ENCODE data around the gene ZNF714. TPM values are rescaled to one million over a fixed set of nuclear protein-coding genes. Genes with fewer than 3 reads are reported as not detected.

Gene ZNF714
- total and polyA plus RNA-seq, 9 of the 15 experiments (the other 6 are each of a cell fraction or from before 2014, with no cell fraction given): 16.2 to 40.8 (median 28.9) TPM

DNA sequence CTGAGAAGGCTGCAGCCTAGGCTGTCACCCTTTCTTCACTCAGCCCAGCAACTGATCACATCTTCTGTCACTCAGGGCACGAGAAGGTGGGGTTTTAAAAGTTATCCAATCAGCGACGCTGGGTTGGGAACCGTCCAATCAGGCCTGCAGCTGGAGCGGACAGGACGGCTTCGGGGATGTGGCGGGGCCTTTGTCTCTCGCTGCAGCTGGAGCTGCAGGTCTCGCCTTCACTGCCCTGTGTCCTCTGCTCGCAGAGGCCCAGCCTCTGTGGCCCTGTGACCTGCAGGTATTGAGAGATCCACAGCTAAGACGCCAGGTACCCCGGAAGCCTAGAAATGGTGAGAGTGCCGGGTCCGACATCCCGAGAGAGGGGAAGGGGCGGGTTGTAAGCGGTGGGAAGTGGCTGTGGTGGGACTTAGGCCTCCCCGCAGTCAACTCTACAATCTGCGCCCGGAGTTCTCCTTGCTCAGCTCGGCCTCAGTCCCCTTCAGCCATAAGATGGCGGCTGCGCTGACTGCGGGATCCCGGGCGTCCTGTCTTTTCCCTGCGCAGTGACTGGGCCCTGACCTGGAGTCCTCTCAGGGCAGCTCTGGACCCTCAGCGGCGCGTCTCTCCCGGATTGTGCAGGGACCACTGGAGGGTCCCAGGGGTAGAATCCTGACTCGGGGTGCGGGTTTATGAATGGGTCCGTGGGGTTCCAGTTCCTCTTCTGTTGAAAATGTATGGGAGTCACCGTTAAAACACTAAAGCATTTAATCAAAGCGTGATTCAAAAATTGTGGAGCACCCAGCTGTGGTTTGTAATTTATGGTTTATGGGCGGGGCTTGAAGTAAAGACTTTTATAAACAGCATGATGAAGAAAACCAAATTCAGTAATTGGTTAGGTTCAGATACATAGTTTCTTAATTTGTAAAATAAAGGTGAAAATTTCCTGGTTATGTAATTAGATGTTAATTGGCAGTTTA lies at the start of gene ZNF714 (continued):
- TF ChIP-seq, protein P1, sequence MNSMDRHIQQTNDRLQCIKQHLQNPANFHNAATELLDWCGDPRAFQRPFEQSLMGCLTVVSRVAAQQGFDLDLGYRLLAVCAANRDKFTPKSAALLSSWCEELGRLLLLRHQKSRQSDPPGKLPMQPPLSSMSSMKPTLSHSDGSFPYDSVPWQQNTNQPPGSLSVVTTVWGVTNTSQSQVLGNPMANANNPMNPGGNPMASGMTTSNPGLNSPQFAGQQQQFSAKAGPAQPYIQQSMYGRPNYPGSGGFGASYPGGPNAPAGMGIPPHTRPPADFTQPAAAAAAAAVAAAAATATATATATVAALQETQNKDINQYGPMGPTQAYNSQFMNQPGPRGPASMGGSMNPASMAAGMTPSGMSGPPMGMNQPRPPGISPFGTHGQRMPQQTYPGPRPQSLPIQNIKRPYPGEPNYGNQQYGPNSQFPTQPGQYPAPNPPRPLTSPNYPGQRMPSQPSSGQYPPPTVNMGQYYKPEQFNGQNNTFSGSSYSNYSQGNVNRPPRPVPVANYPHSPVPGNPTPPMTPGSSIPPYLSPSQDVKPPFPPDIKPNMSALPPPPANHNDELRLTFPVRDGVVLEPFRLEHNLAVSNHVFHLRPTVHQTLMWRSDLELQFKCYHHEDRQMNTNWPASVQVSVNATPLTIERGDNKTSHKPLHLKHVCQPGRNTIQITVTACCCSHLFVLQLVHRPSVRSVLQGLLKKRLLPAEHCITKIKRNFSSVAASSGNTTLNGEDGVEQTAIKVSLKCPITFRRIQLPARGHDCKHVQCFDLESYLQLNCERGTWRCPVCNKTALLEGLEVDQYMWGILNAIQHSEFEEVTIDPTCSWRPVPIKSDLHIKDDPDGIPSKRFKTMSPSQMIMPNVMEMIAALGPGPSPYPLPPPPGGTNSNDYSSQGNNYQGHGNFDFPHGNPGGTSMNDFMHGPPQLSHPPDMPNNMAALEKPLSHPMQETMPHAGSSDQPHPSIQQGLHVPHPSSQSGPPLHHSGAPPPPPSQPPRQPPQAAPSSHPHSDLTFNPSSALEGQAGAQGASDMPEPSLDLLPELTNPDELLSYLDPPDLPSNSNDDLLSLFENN (IDR thresholded peaks at IDR 0.05; ENCODE audit: low read depth in 2 of 2, low read length in 2 of 2): no peak
- TF ChIP-seq ELF2 (CRISPR knock-in tag; IDR thresholded peaks at IDR 0.05) (no peak), NFRKB (IDR thresholded peaks at IDR 0.05; ENCODE audit: low read depth) (peak; percentile 82), FOXK2 (conservative IDR thresholded peaks at IDR 0.05 in 1 of 2, IDR thresholded peaks at IDR 0.05 in 1 of 2; ENCODE audit: low read depth in 2 of 2) (no peak), RBBP5 (IDR thresholded peaks at IDR 0.05; ENCODE audit: borderline replicate concordance, insufficient read depth, low read length, poor library complexity, severe bottlenecking) (peak; percentile 75), SMAD2 (IDR thresholded peaks at IDR 0.05; ENCODE audit: low read depth, low read length) (no peak), KDM1A (IDR thresholded peaks at IDR 0.05) (no peak), CHD1 (IDR thresholded peaks at IDR 0.05; ENCODE audit: low read length) (peak; percentile 65), RBM22 (IDR thresholded peaks at IDR 0.05; ENCODE audit: low read depth, low read length, poor library complexity, severe bottlenecking) (no peak), HLTF (IDR thresholded peaks at IDR 0.05) (no peak), MEIS2 (IDR thresholded peaks at IDR 0.05; ENCODE audit: partially characterized antibody) (peak; percentile 83), FOXP1 (CRISPR knock-in tag; IDR thresholded peaks at IDR 0.05) (no peak)
- TF ChIP-seq, protein P2, sequence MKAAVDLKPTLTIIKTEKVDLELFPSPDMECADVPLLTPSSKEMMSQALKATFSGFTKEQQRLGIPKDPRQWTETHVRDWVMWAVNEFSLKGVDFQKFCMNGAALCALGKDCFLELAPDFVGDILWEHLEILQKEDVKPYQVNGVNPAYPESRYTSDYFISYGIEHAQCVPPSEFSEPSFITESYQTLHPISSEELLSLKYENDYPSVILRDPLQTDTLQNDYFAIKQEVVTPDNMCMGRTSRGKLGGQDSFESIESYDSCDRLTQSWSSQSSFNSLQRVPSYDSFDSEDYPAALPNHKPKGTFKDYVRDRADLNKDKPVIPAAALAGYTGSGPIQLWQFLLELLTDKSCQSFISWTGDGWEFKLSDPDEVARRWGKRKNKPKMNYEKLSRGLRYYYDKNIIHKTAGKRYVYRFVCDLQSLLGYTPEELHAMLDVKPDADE (conservative IDR thresholded peaks at IDR 0.05; ENCODE audit: control insufficient read depth, low read depth, low read length): no peak
- TF ChIP-seq, protein P3, sequence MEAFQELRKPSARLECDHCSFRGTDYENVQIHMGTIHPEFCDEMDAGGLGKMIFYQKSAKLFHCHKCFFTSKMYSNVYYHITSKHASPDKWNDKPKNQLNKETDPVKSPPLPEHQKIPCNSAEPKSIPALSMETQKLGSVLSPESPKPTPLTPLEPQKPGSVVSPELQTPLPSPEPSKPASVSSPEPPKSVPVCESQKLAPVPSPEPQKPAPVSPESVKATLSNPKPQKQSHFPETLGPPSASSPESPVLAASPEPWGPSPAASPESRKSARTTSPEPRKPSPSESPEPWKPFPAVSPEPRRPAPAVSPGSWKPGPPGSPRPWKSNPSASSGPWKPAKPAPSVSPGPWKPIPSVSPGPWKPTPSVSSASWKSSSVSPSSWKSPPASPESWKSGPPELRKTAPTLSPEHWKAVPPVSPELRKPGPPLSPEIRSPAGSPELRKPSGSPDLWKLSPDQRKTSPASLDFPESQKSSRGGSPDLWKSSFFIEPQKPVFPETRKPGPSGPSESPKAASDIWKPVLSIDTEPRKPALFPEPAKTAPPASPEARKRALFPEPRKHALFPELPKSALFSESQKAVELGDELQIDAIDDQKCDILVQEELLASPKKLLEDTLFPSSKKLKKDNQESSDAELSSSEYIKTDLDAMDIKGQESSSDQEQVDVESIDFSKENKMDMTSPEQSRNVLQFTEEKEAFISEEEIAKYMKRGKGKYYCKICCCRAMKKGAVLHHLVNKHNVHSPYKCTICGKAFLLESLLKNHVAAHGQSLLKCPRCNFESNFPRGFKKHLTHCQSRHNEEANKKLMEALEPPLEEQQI (IDR thresholded peaks at IDR 0.05): peak; percentile 92
- TF ChIP-seq, protein P4, sequence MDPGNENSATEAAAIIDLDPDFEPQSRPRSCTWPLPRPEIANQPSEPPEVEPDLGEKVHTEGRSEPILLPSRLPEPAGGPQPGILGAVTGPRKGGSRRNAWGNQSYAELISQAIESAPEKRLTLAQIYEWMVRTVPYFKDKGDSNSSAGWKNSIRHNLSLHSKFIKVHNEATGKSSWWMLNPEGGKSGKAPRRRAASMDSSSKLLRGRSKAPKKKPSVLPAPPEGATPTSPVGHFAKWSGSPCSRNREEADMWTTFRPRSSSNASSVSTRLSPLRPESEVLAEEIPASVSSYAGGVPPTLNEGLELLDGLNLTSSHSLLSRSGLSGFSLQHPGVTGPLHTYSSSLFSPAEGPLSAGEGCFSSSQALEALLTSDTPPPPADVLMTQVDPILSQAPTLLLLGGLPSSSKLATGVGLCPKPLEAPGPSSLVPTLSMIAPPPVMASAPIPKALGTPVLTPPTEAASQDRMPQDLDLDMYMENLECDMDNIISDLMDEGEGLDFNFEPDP (CRISPR knock-in tag; IDR thresholded peaks at IDR 0.05): no peak
- TF ChIP-seq, protein P5, sequence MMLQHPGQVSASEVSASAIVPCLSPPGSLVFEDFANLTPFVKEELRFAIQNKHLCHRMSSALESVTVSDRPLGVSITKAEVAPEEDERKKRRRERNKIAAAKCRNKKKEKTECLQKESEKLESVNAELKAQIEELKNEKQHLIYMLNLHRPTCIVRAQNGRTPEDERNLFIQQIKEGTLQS (IDR thresholded peaks at IDR 0.05): no peak
- TF ChIP-seq, protein P5 (CRISPR knock-in tag; conservative IDR thresholded peaks at IDR 0.05): no peak

Data from K562 (cell line).